Activated CD4-positive, alpha-beta T cell treated with anti-CD3 and anti-CD28 coated beads, Interleukin-2, Interleukin-4, amounts not matched to agents 100 ng/mL and 50 ng/mL, durations not matched to agents 16 hours and 8 hours (primary cell): Measurements from ENCODE around the gene SHC3.

ENCODE experiments used
- DNase-seq: peaks from one replicate; pipeline ENCODE4 v3.0.0-alpha.2; 2020; ENCODE audit warnings: low spot score

The SHC3 gene

DNA sequence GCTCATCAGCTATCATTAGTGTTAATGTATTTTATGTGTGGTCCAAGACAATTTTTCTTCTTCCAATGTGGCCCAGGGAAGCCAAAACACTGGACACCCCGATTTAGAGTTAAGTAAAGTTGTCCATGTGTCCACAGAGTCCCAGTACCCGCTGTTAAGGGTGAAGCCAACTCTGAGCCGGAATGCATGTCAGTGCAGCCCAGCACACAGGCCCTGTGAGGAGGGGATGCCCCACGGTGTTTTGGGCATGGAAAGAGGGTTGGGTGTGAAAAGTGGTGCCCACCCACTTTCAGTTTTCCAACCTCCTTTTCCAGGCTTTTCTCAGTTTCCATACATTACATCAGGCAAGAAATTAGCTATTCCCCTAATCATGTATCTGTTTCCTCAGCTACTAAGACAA is 24.4 kb downstream of the SHC3 start:
- DNase-seq, result no peak

DNA sequence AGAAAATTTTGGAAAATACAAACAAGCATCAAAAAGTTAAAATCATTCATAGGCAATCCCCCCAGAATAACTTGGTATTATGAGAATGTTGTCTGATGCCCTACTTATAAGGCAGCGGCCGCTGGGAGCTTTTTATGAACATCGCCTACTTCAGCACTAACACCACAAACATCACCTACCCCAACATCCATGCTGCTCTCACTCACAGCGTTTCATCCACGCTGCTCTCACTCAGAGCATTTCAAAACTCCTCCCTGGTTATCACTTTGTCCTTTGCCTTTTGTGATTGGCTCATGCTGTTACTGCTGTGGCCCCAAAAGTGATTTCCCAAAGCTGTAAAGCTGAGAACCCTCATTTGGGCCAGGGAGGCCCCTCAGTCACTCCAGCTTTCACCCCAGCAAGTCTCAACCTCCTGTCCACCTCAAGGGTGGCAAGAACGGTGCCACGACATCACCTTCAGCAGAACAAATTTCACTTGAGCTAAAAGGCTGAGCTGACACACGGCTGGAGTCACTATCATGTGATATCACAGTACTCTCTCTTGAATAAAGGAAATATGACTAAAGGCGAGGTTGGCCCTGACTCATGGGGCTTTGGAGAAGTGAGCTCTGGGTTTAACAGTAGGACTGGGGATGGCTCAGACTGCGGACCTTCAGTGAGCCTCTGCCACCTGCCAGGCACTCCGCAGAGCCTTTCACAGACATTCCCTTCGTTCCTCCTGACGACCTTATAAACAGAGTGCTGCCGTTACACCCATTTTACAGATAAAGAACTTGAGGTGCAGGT is 25.2 kb downstream of the SHC3 start:
- peak; percentile 52 for DNase-seq

GRCh38 chr9:89149726-89150125 is 28.9 kb downstream of the SHC3 start:
- no peak for DNase-seq

DNA sequence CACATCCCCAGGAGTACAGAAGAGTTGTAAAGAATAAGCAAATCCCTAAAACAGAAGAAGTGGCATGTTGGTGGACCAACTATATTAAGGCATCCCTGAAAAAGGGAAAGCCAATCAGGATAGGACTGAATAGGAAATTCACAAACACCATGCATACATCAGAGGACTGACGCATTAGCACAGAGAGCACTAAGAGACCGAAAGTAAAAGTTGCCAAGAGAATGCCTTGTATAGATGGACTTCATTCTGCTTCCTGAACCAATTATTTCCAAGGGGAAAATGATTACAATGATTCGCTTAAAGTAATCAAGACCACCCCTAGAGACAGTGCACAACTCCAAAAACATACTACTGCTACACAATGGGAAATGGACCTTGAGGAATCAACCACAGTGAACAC is 33.5 kb downstream of the SHC3 start:
- DNase-seq, result no peak

GRCh38 chr9:89144238-89144637 is 34.4 kb downstream of the SHC3 start:
- DNase-seq, result no peak

DNA sequence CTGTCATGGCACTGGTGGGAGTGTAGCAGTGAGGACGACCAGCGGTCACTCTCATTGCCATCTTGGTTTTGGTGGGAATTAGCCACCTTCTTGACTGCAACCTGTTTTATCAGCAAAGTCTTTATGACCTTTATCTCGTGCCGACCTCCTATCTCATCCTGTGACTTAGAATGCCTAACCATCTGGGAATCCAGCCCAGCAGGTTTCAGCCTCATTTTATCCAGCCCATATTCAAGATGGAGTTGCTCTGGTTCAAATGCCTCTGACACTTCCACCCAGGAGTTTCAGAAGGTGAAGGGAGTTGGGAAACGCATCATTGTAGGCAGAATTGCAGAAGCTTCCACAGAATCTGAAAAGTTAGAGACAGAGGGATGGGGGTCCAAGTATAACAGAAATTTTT is 35.4 kb downstream of the SHC3 start:
- DNase-seq, result no peak

DNA sequence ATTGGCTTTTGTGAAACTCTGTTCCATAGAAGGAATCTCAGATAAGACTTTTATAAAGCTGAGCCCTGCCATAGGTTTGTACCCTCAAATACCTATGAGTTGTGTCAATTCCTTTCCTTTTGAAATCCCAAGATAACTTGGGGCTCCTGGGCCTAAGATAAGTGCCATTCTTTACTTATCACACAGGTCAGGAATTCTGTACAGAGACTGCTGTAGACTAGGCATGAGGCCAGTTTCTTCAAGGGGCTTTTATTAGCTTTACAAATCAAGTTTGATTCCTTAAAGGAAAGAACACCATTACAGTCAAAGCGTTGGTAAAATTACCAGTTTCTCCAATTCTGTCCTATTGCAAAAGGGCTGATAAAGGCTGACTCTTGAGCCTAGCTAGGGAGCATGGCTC is 39.2 kb downstream of the SHC3 start:
- no peak for DNase-seq

DNA sequence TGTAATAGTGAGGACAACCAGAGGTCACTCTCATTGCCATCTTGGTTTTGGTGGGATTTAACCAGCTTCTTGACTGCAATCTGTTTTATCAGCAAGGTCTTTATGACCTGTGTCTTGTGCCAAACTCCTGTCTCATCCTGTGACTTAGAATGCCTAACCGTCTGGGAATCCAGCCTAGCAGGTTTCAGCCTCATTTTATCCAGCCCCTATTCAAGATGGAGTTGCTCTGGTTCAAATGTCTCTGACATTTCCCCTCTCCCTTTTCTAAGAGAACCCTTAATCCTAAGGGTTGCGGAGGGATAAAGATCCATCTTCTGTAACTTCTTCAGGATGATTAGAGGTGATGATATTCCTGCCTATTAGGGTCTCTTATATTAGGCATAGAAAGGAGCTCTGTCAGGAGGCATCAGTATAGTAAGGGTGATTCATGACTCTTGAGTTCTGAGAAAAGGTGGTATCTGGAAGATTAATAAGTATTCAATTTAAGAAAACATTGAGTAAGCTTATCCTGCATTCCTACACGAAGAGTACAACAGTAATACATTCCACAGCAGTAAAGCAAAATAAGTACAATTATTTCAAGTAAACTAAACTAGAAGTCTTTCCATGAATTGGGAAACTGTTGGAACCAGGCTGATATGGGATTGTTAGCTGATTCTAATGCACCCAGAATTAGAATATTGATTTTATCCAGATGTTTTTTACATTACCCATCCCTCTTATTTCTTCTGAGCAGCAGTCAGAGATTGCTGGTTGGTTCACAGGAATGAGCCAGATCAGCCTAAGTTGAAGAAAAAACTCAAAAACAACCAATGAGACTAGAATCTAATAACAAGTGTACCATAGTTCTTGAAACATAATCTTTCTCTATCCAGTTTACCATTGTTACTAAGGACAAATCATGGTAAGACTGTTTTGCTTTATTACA is 39.9 kb downstream of the SHC3 start:
- no peak for DNase-seq

GRCh38 chr9:89137542-89138462 is 40.8 kb downstream of the SHC3 start:
- DNase-seq, result peak; percentile 1

GRCh38 chr9:89135591-89136166 is 42.9 kb downstream of the SHC3 start:
- DNase-seq, result no peak

DNA sequence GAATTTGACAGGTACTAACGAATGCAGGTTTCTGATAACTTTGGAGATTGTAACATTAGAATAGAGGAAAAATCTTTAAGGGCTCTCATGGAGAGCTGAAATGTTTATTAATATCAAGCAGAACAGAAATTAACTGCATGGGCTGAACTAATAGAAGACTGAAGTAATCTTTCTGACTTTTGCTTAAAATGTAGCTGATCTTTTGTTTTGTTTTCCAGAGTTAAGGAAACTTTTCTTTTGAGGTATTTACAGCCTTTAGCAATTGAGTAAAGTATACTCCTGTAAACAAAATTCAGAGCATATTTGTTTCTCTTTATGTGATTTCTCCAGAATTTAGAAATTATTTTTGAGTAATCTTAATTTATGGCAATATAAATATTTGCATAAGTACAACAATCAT is 43.9 kb downstream of the SHC3 start:
- DNase-seq, result no peak

DNA sequence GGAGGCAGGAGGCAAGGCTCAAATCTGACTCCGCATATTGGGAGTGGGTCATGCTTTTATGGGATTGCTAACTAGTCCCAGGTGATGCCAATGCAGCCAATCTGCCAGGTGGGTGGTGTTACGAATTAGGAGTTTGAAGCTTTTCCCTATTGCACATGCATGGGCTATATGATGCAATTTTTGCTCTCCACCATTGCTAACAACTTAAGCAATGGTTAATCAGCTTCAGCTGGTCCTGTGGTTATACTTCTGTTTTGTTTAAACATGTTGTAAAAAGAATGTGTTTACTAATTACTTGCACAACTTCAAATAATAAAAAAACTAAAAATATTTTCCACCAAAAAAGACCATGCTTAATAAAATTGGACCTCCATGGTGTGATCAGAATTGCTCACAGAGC is 55.7 kb downstream of the SHC3 start:
- DNase-seq, result no peak

DNA sequence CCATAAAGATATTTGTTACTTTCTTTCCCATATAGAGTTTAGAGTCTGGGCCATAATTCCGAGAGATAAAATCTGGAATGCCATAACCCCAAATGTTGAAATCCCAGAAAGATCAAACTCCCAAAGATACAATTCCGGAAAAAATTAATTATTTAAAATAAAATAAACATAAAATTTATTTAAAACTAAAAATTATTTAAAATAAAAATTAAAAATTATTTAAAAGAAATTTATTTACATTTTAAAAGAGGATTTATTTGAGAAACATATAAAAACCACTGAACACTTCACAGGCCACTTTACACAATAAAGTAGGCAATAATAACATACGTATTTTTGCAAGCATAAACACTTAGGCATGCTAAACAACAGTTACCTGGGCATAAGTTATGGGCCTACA is 57.9 kb downstream of the SHC3 start:
- no peak for DNase-seq

DNA sequence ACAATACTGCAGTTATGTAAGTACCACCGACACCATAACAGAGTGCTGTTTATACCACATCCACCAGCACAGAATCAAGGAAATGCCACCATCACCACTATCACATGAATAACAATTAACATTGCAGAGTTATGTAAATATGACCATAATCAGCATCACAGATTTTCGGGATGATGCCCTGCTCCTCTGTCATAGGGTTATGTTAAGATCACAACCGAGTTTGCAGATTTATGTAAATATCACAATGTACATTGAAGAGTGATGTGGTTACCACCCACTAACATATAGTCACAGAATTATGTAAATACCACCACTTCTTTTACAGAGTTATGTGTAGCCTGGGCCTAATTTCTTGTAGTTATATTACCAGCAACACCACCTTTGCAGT is 61.8 kb downstream of the SHC3 start:
- DNase-seq, result no peak

- DNase-seq, result no peak
Measured at GRCh38 chr9:89116064-89116804, 62.4 kb downstream of the SHC3 start.

DNA sequence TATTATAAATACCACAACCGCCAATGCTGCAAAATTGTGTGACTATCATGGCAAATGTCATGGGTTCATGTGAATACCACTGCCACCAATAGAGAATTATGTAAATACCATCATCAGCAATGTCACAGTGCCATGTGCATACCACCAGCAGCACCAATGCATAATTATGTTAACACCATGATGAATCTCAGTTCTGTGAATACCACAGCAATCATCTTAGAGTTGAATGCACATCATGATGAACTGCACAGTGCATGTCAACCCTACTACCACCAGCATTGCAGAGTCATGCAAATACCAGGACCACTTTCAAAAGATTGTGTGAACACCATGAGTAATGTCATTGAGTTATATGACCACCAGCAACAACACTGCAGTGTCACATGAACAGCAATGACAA is 63.2 kb downstream of the SHC3 start:
- no peak for DNase-seq

GRCh38 chr9:89114741-89115140 is 63.9 kb downstream of the SHC3 start:
- no peak for DNase-seq

- no peak for DNase-seq
Measured at GRCh38 chr9:89113851-89114250, 64.8 kb downstream of the SHC3 start.

- no peak for DNase-seq
Measured at GRCh38 chr9:89112243-89112642, 66.4 kb downstream of the SHC3 start.

DNA sequence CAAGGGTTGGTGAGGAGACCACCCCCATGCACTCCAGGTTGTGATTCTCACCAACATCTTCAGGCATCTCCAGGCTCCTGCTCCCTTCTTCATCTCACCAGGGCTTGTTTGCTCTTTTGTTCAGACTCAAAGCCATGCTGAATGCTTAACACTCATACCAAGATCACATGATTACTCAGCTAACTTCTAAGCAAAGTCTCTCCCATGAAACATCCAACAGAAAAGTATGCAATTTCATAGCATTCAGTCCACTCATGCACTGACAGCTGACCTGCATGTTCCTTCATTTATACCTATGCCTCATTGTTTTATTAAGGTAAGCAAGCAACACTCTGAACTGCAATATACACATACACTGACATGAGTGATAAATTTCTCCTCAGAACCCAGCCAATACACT is 69.0 kb downstream of the SHC3 start:
- DNase-seq, result peak; percentile 1

GRCh38 chr9:89107406-89107805 is 71.2 kb downstream of the SHC3 start:
- DNase-seq, result no peak
